ENCODE data around the gene PRPF38A.

GRCh38 chr1:52469108-52469507 lies 64.7 kb downstream of the PRPF38A start:
- no peak for TF ChIP-seq USF2 (IDR thresholded peaks at IDR 0.05; ENCODE audit: low read depth, low read length)
- no peak for TF ChIP-seq CTCF (conservative IDR thresholded peaks at IDR 0.05; ENCODE audit: low read depth, low read length)
- no peak for TF ChIP-seq POLR2A (IDR thresholded peaks at IDR 0.05; ENCODE audit: low read depth, low read length)
- TF ChIP-seq CHD1 (IDR thresholded peaks at IDR 0.05; ENCODE audit: low read depth, low read length): no peak
- TF ChIP-seq RCOR1 (IDR thresholded peaks at IDR 0.05; ENCODE audit: insufficient replicate concordance, low read length): no peak
